NOMO-1 treated with DMSO at 0.1 percent for 48 hours (cell line): ENCODE results near the gene CARM1.
"Not testable (repeated sequence)": the region's sequence is repeated elsewhere in the genome, so short reads cannot be mapped to it uniquely, and the experiment has no call there.

Source experiments
- DNase-seq: peaks from one replicate; lab custom pipeline; 2025; ENCODE audit not compliant: unreplicated experiment; lab: John Stamatoyannopoulos, UW

The CARM1 gene

DNA sequence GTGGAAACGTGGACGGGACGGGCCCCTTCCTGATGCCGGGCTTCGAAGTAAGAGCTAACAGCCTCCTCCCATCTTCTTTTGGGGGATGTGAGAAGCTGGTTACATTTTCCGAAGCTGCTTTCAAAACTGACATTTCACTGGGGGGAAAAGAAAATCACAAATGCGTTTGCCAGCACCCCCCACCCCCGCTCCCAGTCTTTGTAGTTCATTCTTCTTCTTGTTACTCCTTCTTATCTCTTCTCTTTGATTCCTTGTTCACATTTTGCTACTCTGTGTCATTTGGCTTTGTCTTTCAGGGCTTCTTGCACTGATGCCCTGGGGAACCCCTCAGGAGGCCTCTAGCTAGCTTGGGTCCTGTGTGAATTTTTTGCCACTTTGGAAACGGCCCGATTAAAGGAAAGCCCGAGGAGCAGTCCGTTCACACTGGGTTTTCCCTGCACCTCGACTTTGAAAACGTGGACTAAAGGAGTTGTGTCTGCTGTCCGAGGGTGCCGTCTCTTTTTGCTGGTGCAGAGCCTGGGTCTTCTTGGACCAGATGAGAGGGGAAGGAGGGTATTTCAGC lies 1.3 kb downstream of the CARM1 start:
- no peak for DNase-seq

DNA sequence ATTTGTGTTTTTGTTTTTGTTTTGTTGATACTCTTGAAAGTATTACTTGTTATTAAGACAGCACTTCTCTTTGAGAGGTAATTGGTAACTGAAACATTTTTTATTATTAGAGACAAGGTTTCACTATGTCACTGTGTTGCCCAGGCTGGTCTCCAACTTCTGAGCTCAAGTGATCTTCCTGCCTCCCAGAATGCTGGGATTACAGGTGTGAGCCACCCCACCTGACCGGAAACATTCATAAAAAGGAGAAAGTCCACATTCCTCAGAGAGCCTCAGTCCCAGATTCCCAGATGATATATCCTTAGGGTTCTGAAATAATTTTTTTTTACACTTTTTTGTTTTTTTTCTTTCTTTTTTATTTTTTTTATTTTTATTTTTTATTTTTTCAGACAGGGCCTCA lies 2.7 kb downstream of the CARM1 start:
- no peak for DNase-seq

DNA sequence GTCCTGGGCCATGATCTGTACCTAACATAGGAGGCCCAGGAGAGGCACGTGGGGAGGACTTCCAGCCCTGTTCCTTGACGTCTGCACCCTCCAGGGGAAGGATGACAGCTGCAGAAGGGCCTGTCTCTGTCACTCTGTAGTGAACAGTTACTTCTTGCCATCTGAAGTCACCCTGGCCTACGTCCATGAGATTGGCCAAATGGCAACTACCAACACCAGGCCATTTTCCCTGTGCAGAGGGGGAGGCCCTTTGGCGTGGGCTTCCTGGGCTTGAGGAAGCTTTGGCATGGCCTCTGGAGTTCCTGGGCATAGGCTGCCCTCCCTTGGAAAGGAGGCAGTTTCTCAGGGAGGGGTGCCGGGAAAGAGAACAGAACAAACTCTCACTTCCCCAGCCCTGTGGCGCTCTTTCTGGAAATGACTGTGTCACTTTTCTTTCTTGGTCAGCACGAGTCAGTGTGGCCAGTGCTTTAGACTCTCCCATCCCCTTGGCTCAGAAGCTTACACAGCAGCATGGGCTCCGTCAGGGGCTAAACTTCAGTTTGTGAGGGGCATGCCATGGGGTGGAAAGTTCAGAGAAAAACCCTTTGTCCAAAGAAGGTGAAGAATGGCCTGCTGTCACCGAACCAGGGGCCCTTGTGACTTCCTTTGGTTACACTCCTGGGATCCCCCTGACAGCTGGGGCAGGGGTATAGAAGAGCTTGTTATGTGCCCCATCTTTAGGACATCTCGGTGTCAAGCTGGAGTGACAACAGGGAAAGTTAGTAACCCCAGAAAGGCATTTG lies 5.3 kb downstream of the CARM1 start:
- no peak for DNase-seq

DNA sequence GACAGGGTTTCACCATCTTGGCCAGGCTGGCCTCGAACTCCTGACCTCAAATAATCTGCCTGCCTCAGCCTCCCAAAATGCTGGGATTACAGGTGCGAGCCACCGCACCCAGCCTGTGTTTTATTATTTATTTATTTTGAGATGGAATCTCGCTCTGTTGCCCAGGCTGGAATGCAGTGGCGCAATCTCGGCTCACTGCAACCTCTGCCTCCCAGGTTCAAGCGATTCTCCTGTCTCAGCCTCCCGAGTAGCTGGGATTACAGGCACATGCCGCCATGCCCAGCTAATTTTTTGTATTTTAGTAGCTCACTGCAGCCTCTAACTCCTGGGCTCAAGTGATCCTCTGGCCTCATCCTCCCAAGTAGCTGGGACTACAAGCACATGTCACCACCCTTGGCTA lies 6.3 kb downstream of the CARM1 start:
- DNase-seq: not testable (repeated sequence)

DNA sequence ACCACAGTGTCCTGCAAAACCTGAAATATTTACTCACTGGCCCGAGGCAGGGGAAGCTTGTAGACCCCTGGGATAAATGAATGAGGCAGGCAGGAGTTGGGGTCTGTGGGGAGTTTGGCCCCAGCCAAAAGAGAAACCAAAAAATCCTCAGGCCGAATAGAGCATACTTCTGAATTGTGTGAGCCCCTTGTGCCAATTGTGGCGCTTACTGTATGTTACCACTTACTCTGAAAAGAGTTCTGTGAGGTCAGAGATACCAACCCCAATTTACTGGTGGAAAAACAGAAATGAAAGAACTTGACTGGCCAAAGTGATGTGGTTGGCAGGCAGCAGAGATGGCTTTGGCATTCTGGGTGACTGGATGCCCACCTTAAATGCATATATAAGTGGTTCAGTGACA lies 6.9 kb downstream of the CARM1 start:
- no peak for DNase-seq

DNA sequence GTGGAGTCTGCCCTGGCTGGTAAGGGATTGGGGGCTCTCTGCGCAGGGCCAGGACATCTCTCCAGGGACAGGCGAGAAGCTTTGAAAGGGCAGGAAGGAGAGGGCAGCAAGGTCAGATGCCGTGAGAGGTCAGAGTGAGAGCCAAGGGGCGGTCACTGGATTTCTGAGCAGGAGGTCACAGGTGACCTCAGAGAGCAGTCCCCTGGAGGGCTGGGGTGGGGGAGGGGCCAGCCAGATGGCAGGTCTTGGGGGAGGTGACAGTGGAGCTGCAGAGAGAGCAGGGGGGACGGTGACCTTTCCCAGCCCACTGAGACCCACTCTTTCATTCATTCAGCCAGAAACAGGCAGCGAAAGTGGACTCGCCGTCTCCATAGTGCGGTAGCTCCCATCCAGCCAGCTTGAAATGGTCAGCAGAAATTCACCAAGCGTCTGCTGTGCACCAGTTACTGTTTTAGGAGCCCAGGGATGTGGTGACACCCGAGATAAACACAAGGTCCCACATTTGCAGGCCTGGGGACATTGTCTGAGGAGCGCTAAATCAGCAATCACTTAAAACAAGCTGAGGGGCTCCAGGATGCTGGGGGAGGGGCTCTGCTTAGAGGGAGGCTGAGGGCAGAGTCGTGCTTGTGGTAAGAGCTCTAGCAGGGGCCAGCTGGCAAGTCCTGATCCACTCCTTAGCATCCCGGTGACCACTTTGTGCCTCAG lies 10.2 kb downstream of the CARM1 start:
- no peak for DNase-seq

DNA sequence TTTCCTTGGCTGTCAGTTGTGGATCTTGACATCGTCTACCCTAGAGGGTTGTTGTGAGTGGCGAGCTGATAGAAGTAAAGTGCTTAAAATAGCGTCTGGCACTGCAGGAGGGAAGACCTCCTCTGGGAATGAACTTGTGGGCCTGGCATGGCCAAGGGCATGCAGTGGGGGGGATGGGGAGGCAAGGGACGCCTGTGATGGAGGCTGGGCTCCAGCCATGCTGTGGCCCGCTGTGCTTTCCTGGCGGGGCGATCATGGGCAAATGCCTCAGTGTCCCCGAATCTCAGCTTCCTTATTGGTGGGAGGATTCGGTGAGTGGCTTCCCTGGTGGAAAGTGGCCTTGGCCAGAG lies 10.7 kb downstream of the CARM1 start:
- DNase-seq: no peak

DNA sequence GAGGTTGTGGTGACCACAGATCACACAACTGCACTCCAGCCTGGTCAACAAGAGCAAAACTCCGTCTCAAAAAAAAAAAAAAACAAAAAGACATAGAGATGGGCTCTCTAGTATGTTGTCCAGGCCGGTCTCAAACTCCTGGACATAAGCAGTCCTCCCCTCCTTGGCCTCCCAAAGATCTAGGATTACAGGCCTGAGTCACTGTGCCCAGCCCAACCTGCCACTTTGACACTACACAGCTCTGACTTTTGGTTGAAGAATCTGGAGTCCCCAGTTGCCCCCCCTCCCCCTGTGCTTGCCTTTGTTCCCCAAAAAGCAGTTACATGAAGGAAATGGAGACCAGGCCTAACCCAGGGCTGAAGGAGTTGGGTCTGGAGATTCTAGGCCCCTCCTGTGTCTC lies 12.9 kb downstream of the CARM1 start:
- no peak for DNase-seq

DNA sequence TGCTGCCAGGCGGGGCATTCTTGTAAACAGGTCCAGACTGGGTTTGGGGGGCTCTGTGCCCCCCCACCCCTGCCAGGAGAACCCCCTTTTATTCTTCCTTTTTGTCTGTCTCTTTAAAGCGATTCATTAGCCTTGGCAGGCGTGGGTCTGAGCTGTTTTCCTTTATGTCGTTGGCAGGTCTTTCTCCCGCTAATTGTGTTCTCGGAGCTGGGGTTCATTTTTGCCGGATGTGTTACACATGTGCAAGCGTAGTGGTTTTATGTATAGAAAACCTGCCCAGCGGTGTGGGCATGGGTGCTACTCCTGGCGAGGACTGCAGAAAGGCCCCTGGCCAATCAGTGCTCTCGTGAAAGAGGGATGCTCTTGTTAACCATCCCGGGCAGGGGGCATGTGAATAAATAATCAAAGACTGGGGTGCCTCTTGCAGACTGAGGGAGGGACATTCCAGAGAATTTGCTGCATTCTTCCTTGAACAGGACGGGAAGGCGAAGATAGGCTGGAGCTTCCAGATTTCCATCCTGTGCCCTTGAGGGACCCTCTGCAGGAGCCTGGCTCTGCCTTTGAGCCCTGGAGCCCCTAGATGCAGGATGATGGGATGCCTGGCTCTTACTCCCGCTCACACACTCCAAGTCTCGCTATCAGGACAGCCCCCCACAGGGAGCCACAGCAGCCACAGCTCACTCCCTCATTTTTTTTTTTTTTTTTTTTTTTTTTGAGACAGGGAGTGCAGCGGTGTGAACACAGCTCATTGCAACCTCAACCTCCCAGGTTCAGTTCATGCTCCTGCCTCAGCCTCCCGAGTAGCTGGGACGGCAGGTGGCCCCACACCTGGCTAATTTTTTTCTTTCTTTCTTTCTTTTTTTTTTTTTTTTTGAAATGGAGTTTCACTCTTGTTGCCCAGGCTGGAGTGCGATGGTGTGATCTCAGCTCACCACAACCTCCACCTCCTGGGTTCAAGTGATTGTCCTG lies 14.1 kb downstream of the CARM1 start:
- DNase-seq: no peak

DNA sequence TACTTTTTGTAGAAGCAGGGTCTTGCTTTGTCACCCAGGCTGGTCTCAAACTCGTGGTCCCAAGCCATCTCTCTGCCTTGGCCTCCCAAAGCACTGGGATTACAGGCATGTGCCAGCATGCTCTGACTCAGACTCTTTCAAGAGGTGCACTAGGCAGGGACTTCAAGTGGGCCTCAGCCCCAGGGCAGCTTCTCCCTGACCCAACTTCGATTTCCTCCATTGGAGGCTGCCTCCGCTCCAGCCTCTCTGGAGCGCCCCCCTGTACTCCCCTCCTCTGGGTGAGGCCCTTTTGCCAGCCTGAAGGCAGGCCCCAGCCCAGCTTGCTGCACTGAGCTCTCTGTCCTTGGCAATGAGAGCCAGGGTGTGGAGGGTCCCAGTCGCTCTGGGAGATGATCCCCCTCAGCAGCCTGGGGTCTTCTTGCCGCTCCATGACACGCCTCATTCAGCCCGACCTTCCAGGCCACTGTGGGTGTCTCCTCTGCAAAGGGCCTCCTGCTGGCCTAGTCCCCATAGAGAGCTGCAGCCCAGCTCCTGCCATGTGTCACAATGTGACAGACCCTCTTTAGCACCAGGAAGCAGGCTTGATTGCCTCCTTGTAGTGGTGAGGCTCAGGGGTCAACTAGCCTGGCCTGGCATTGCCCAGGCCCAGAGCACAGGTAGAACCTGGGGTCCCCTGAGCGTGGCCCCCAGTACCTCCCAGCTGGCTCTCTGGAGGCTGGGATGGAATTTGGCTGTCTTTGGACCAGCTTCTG lies 16.4 kb downstream of the CARM1 start:
- no peak for DNase-seq

DNA sequence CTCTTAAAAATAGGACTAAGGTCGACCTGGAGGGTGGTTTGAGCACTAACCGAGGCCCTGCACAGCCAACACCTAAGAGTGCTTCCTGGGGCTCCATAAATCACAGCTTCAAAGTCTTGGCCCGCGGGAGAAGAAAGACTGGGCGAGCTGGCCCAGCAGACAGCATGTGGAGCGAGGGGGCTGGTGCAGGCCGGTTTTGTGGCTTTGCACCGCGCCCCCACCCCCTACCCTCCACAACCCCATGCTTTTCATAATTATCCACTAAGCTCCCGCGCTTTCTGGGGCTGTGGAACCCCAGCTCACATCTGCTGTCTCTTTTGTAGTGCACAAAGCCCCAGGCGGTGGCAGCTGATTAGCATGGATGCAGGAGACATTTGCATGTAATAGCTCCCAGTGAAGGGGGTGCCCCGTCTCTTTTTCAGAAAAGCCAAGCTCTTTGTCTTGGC lies 17.1 kb downstream of the CARM1 start:
- no peak for DNase-seq

DNA sequence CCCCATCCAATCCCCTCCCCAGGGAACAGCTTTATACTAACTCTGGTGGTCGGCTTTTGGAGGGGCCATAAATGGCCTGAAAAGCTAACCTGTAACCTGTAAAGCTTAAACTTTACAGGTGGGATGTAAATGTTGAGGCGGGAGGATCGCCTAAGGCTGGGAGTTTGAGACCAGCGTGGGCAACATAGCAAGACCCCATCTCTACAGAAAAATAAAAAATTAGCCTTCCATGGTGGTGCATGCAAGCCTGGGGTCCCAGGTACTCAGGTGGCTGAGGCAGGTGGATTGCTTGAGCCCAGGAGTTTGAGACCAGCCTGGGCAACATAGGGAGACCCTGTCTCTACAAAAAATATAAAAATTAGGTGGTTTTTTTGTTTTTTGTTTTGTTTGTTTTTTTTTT lies 18.5 kb downstream of the CARM1 start:
- no peak for DNase-seq

DNA sequence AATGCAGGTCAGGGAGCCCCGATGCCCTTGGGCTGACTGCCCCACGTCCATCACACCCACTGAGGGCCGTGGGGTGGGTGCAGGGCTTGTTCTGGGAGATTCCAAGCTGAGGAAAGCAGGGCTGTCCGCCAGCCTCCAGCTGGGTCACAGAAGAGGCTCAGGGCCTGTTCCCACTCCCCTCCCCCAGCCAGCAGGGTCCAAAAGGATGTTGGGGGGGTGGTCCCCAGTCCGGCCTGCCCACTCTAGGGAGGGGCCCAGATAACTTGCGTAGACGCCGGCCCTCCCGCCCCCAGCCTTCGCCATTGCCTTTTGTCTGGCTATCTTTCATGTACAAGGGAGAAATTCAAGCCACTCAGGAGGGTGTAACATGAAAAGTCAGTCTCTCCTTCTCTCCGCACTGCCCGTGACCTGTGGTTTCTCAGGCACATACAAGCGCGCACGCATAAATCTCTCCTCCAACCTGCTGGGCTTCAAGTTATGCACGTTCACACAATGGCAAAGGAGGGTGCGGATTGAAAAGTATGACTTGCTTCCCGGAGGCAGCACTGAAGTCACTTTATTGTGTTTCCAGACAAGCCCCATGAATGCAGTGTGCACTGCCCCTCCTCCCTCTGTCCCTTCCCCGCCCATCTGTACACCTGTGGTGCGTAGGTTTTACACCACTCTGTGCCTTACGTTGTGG lies 20.2 kb downstream of the CARM1 start:
- DNase-seq: no peak

DNA sequence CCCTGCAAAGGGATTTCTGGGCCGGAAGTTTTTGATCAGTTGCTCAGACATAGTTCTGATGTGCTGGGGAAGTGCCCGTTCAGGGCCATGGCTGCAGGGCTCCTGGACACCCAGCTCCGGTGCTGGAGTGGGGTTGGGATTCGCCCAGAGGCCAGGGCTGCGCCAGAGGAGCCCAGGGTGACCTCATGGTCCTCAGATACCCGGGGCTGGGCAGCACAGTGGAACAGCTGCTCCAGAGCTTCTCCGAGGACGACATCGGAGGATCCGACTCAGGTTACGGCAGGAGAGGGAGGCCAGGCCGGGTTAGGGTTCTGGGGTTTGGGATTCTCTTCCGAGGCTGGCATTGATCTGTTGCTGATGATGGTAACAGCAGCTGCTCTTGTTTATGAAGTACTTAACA lies 20.9 kb downstream of the CARM1 start:
- no peak for DNase-seq

DNA sequence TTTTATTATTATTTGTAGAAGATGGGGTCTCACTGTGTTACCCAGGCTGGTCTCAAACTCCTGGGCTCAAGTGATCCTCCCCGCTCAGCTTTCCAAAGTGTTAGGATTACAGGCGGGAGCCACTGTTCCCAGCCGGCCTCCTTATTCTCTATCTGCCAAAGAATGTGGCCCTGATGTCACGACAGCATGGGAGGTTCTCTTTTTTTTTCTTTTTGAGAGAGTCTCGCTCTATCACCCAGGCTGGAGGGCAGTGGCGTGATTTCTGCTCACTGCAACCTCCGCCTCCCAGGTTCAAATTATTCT lies 23.5 kb downstream of the CARM1 start:
- DNase-seq: no peak

DNA sequence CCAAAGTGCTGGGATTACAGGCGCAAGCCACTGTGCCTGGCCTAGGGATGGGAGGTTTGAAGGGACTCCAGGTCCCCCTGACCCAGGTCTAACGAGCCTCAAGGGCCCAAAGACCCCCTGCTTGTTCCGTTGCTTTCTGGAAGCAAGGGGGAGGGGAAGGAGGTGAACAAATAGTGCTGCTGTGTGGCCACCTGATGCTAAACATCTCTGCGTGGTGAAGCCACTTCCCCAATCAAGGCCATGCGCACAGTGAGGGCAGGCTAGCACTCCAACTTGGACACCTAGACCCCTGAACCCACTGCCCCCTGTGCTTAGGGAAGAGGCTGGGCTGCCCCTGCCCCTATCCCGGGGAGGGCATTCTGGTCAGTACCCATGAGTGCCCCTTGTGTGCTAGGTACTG lies 24.0 kb downstream of the CARM1 start:
- DNase-seq: no peak

DNA sequence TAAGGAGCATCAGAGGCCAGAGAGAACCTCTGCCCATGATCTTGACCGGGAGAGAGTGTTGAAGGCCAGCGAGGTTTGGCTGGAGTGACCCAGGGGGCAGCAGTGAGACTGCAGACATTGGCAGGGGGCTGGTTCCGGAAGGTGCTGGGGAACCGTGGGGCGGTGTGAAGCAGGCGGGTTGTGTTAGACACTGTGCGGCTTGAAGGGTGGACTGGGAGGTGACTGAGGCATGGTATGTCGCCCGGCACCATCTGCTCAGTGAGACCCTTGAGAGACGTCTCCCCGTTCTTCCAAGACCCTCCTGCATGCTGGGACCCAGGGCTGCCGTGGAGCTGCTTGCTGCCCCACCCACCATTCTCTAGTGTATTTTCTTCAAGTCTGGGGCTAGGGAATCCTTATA lies 24.6 kb downstream of the CARM1 start:
- DNase-seq: no peak

DNA sequence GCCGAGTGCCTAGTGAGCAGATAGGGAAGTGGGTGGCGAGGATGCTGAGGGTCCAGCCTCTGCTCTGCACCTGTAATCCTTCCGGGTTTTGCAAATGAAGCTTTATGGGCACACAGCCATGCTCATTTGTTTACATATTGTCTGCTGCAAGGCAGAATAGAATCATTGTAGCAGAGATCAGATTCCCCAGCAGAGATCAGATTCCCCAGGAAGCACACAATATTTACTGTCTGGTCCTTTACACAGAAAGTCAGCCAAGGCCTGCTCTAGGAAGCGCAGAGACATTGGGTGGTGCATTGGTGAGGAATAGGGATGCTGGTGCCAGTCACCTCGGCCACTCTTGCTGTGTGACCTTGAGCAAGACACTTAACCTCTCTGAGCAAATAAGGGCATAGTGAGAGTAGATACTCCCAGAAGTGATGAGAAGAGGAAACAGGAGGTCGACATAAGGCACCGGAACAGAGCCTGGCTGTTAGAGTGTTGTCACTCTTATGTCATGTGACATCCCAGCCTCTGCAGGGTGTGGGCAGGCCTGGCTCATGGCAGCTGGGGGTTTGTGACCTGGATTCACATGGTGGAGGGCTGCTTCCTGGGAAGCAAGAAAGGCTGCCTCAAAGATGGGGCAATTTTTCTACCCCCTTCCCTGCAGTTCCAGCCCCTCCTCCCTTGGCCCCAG lies 25.6 kb downstream of the CARM1 start:
- peak; percentile 25 for DNase-seq

DNA sequence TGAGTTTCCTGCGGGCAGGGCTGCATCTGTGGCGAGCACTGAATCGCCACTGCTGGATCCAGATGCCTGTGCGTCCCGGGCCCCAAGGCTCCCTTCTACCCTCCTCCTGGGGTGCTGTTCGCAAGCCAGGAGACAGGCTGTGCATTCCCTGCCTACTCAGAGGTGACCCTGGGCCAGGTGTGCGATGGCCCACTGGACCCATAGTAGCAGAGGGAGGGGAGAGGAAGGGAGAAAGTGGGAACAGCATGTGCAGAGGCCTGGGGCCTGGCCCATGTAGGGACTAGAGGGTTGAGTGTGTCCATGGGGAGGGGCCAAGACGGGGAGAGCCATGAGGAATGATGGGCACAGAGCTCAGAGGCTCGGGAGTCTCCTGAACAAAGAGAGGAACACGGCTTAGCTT lies 27.3 kb downstream of the CARM1 start:
- DNase-seq: no peak
